K562 (cell line): ENCODE results near the gene BCR. TPM values are rescaled to one million over a fixed set of nuclear protein-coding genes. Genes with fewer than 3 reads are reported as not detected.

ENCODE experiments used
- ATAC-seq: fragments of 200-7000 bp; cut with Tn5 transposase; 3 replicates; pipeline ENCODE4 v1.9.1; 2020; ENCODE audit warnings: moderate library complexity
- BruUV-seq: library from RNA; stranded (reverse); fragments of 400-500 nt; replicated peaks from 2 replicates; lab custom pipeline; 2021; lab: Mats Ljungman, UMichigan
- CTCF ChIA-PET: fragments of 300-600 bp; formaldehyde crosslinking; extraction: SDS; loops from one replicate; lab custom pipeline; 2021; ENCODE audit warnings: low intra/inter-chr PET ratio; lab: Yijun Ruan, JAX
- POLR2A ChIA-PET: fragments of 300-600, 350-650 bp; sonication (Branson Sonifier 250); formaldehyde crosslinking; extraction: SDS; loops from one replicate; lab custom pipeline; 2021; ENCODE audit warnings: antibody characterized with exemption, inconsistent platforms; lab: Yijun Ruan, JAX
- DNase-seq, 4 experiments: peaks; one replicate each; pipeline versions ENCODE4 v3.0.0 to v3.0.0-alpha.2; 2011 to 2018; ENCODE audit warnings: low spot score in 3 of 4, mixed read lengths in 3 of 4; ENCODE audit errors: extremely low read depth in 1 of 4
- FAIRE-seq: peaks from 2 replicates; lab custom pipeline; 2011; peaks lifted over from hg19 to GRCh38; lab: Jason Lieb, UNC
- H2AFZ ChIP-seq: 2 replicates; pipeline ENCODE4 v1.6.0; 2011; ENCODE audit warnings: low read depth, low read length, control low read depth, inconsistent platforms
- H3K27ac ChIP-seq: fragments of 200-600 bp; 3 replicates; pipeline ENCODE4 v1.8.0; 2011; ENCODE audit warnings: low read depth, mild to moderate bottlenecking, control low read depth, inconsistent platforms, low read length, moderate library complexity, mixed read lengths; ENCODE audit errors: extremely low read depth
- H3K27me3 ChIP-seq, 2 experiments: fragments of 300-600 bp in 1 of 2; 2 replicates in 1 of 2; 3 replicates in 1 of 2; pipeline versions ENCODE4 v1.6.0 to v1.8.0; 2011; ENCODE audit warnings: inconsistent platforms in 2 of 2, low read length in 2 of 2, mild to moderate bottlenecking in 1 of 2, mixed read lengths in 1 of 2, moderate library complexity in 1 of 2; ENCODE audit not compliant: control insufficient read depth in 2 of 2, insufficient read depth in 2 of 2
- H3K36me3 ChIP-seq: fragments of 300-600 bp; 3 replicates; pipeline ENCODE4 v1.8.0; 2011; ENCODE audit warnings: mild to moderate bottlenecking, low read length, inconsistent platforms; ENCODE audit not compliant: control insufficient read depth, insufficient read depth
- H3K4me1 ChIP-seq, 2 experiments: fragments of 200-600 bp in 1 of 2; replicated peaks in 1 of 2; 2 replicates in 1 of 2; 3 replicates in 1 of 2; pipeline versions ENCODE4 v1.5.1 to v1.8.0; 2011; ENCODE audit warnings: inconsistent platforms in 2 of 2, low read length in 2 of 2, mild to moderate bottlenecking in 1 of 2, mixed read lengths in 1 of 2, moderate library complexity in 1 of 2; ENCODE audit not compliant: control insufficient read depth in 2 of 2, insufficient read depth in 2 of 2
- H3K4me2 ChIP-seq: 2 replicates; pipeline ENCODE4 v1.6.1; 2011; ENCODE audit warnings: low read length, control low read depth, inconsistent platforms, mixed read lengths; ENCODE audit not compliant: insufficient read depth
- H3K4me3 ChIP-seq: fragments of 200-600 bp; sonication (generic), shearing (Covaris generic); 2 replicates; pipeline ENCODE4 v1.5.1; 2016; ENCODE audit warnings: control low read depth, inconsistent platforms
- H3K79me2 ChIP-seq: fragments of 200-600 bp; 3 replicates; pipeline ENCODE4 v1.8.0; 2011; ENCODE audit warnings: low read length, inconsistent platforms; ENCODE audit not compliant: control insufficient read depth, insufficient read depth
- H3K9ac ChIP-seq, 2 experiments: 2 replicates each; pipeline versions ENCODE4 v1.6.0 to v1.6.1; 2011; ENCODE audit warnings: low read depth in 2 of 2, low read length in 2 of 2, control low read depth in 1 of 2, inconsistent platforms in 1 of 2, mild to moderate bottlenecking in 1 of 2, mixed read lengths in 1 of 2; ENCODE audit not compliant: insufficient read depth in 1 of 2
- H3K9me1 ChIP-seq: one replicate; pipeline ENCODE4 v1.6.0; 2011; ENCODE audit warnings: inconsistent platforms, mild to moderate bottlenecking, low read length, moderate library complexity; ENCODE audit not compliant: control insufficient read depth, insufficient read depth
- H3K9me3 ChIP-seq: replicated peaks from 2 replicates; pipeline ENCODE4 v1.5.1; 2011; ENCODE audit warnings: low read depth, low read length, inconsistent platforms; ENCODE audit not compliant: control insufficient read depth, insufficient read depth
- H4K20me1 ChIP-seq: replicated peaks from 2 replicates; pipeline ENCODE4 v1.6.1; 2011; ENCODE audit warnings: low read length, inconsistent platforms, mixed read lengths; ENCODE audit not compliant: control insufficient read depth, insufficient read depth
- CEBPG ChIP-seq, 3 experiments: fragments of 200-800 bp in 1 of 3; sonication (Bioruptor generic) in 1 of 3; sonication (generic) in 1 of 3; formaldehyde crosslinking in 1 of 3; IDR thresholded peaks in 2 of 3; conservative IDR thresholded peaks in 1 of 3; 2 replicates each; pipeline versions ENCODE4 v1.6.1 to v1.8.0; 2016 to 2022; ENCODE audit warnings: missing compliant biosample characterization in 2 of 3, missing genetic modification characterization in 2 of 3, mild to moderate bottlenecking in 1 of 3, missing genetic modification reagents in 1 of 3
- ESRRA ChIP-seq: fragments of 450-650 bp; IDR thresholded peaks from 2 replicates; pipeline ENCODE4 v1.6.1; 2014; ENCODE audit warnings: low read depth, mild to moderate bottlenecking, moderate library complexity, borderline replicate concordance
- ZC3H11A ChIP-seq: IDR thresholded peaks from 2 replicates; pipeline ENCODE4 v1.6.1; 2012; ENCODE audit warnings: low read depth, low read length, improper control_type of control experiment
- ZKSCAN1 ChIP-seq: fragments of 150-350 bp; IDR thresholded peaks from 2 replicates; pipeline ENCODE4 v1.6.1; 2016; ENCODE audit warnings: low read depth, low read length
- ZNF311 ChIP-seq: fragments of 250-450 bp; sonication (Bioruptor Pico); IDR thresholded peaks from 2 replicates; pipeline ENCODE4 v1.4.0; 2020; ENCODE audit warnings: mild to moderate bottlenecking, moderate library complexity
- ZNF354B ChIP-seq: fragments of 250-450 bp; sonication (Bioruptor Pico); IDR thresholded peaks from 2 replicates; pipeline ENCODE4 v1.4.0; 2020
- ZNF707 ChIP-seq: fragments of 250-450 bp; sonication (Bioruptor Pico); conservative IDR thresholded peaks from 2 replicates; pipeline ENCODE4 v1.8.0; 2022; ENCODE audit warnings: inconsistent platforms, mild to moderate bottlenecking, moderate library complexity
- WGBS: fragments of 100-300 bp; shearing (Covaris generic); methylation state at CpG from one replicate; pipeline ENCODE4 v1.1.6; 2016; ENCODE audit warnings: low coverage, mixed read lengths; ENCODE audit not compliant: insufficient coverage; ENCODE audit errors: missing lambda C conversion rate; 5-methylcytosine and 5-hydroxymethylcytosine counted together
- in situ Hi-C: fragments of 300-500 bp; cut with MboI; formaldehyde crosslinking; loops from 4 replicates; pipeline ENCODE4 v1.15.0; 2018; ENCODE audit warnings: inconsistent platforms, mixed read lengths
- intact Hi-C: fragments of 100-400 bp; cut with micrococcal nuclease; formaldehyde crosslinking; loops from 2 replicates; pipeline ENCODE4 v1.14.2; 2022
- polyA plus RNA-seq, 8 experiments: library from polyadenylated mRNA; depleted of rRNA in 4 of 8; stranded (reverse) in 5 of 8; unstranded in 3 of 8; fragments of >200 nt; fragmentation: Nextera tagmentation in 2 of 8; fragmentation: Illumina TruSeq in 1 of 8; extraction: Ambion mirVana in 2 of 8; extraction: Trizol in 1 of 8; gene quantifications; 2 replicates each; pipeline versions ENCODE4 v1.2.1 to v1.2.3, GENCODE V29; 2011 to 2014; ENCODE audit warnings: inconsistent platforms in 1 of 8, missing spikeins in 1 of 8
- total RNA-seq, 7 experiments: library from RNA; depleted of rRNA in 6 of 7; stranded (reverse); fragments of >200 nt in 6 of 7; fragmentation: Illumina TruSeq in 2 of 7; extraction: Trizol in 2 of 7; gene quantifications; 2 replicates each; pipeline versions ENCODE4 v1.2.1 to v1.2.3, GENCODE V29; 2011 to 2021; ENCODE audit warnings: low replicate concordance in 1 of 7
- TF ChIP-seq, protein P1 (sequence below): sonication (generic); formaldehyde crosslinking; IDR thresholded peaks from 2 replicates; pipeline ENCODE4 v1.8.1; 2023; ENCODE audit warnings: mild to moderate bottlenecking, missing genetic modification reagents

BCR gene
- total and polyA plus RNA-seq, 9 of the 15 experiments (the other 6 are each of a cell fraction or from before 2014, with no cell fraction given), result 0.41 to 150 (median 45.6) TPM

DNA sequence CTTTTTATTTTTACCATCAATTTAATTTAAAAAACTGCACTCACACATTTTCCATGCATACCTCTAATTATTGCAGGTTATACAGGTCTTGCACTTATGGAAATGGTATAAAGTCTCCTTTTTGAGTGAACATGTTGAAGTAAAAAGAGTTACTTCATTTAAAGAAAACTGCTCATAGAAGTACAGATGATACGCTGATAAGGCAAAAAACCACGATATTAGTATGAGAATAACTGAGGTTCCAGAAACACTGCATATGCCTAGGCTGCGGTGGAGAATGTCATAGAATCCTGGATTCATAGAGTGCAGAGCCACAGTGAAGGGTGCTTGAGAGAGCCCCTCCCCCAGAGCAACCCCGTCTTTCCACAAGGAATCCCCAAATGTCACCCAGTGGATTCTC, 175.8 kb downstream of the BCR start:
- POLR2A ChIA-PET, result no interaction called here
- WGBS, result 9% methylated on average over 4 of the region's 4 CpGs
- intact Hi-C loops (no loop called here), in situ Hi-C loops (no loop called here)
- H2AFZ ChIP-seq, result no peak overlapping the region
- no TSS peak for BruUV-seq
- no peaks in the 10 kb centered on the region for H3K36me3 ChIP-seq
- no peaks in the 10 kb centered on the region for H4K20me1 ChIP-seq
- ATAC-seq (no peak), DNase-seq (no peak), FAIRE-seq (no peak)
- TF ChIP-seq ZNF354B (CRISPR knock-in tag), result no peak
- no peak for TF ChIP-seq ZNF311 (CRISPR knock-in tag)
- no peak for TF ChIP-seq CEBPG (CRISPR knock-in tag; IDR thresholded peaks at IDR 0.05)
- no peak for TF ChIP-seq CEBPG (tag; conservative IDR thresholded peaks at IDR 0.05 in 1 of 2, IDR thresholded peaks at IDR 0.05 in 1 of 2)
- TF ChIP-seq ZKSCAN1, result no peak
- TF ChIP-seq ZNF707 (CRISPR knock-in tag), result no peak
- TF ChIP-seq ESRRA, result no peak
- TF ChIP-seq, protein P1, sequence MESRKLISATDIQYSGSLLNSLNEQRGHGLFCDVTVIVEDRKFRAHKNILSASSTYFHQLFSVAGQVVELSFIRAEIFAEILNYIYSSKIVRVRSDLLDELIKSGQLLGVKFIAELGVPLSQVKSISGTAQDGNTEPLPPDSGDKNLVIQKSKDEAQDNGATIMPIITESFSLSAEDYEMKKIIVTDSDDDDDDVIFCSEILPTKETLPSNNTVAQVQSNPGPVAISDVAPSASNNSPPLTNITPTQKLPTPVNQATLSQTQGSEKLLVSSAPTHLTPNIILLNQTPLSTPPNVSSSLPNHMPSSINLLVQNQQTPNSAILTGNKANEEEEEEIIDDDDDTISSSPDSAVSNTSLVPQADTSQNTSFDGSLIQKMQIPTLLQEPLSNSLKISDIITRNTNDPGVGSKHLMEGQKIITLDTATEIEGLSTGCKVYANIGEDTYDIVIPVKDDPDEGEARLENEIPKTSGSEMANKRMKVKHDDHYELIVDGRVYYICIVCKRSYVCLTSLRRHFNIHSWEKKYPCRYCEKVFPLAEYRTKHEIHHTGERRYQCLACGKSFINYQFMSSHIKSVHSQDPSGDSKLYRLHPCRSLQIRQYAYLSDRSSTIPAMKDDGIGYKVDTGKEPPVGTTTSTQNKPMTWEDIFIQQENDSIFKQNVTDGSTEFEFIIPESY (CRISPR knock-in tag), result no peak
- no peak for TF ChIP-seq ZC3H11A
- no peaks in the 10 kb centered on the region; a peak in 2 of 5 replicates for H3K27me3 ChIP-seq
- H3K9me1 ChIP-seq, result no peaks in the 10 kb centered on the region
- H3K4me1 ChIP-seq, result no peaks in the 10 kb centered on the region
- H3K9ac ChIP-seq, result no peak overlapping the region
- no peak overlapping the region for H3K4me3 ChIP-seq
- CTCF ChIA-PET, result no interaction called here
- H3K27ac ChIP-seq, result no peak overlapping the region
- H3K4me2 ChIP-seq, result no peak overlapping the region
- no peaks in the 10 kb centered on the region for H3K9me3 ChIP-seq
- no peaks in the 10 kb centered on the region for H3K79me2 ChIP-seq
